ENCODE results near the gene LRRC3. TPM values are rescaled to one million over a fixed set of nuclear protein-coding genes. Genes with fewer than 3 reads are reported as not detected.
"Not testable (repeated sequence)": the region's sequence is repeated elsewhere in the genome, so short reads cannot be mapped to it uniquely, and the experiment has no call there.

LRRC3 gene
- total RNA-seq, 1 donor from 2014 or later, result 4.0 TPM

GRCh38 chr21:44413566-44414290 lies 41.6 kb upstream of the LRRC3 start:
- no peak for ATAC-seq
- intact Hi-C loops (cut with DNase I), result no loop called here

DNA sequence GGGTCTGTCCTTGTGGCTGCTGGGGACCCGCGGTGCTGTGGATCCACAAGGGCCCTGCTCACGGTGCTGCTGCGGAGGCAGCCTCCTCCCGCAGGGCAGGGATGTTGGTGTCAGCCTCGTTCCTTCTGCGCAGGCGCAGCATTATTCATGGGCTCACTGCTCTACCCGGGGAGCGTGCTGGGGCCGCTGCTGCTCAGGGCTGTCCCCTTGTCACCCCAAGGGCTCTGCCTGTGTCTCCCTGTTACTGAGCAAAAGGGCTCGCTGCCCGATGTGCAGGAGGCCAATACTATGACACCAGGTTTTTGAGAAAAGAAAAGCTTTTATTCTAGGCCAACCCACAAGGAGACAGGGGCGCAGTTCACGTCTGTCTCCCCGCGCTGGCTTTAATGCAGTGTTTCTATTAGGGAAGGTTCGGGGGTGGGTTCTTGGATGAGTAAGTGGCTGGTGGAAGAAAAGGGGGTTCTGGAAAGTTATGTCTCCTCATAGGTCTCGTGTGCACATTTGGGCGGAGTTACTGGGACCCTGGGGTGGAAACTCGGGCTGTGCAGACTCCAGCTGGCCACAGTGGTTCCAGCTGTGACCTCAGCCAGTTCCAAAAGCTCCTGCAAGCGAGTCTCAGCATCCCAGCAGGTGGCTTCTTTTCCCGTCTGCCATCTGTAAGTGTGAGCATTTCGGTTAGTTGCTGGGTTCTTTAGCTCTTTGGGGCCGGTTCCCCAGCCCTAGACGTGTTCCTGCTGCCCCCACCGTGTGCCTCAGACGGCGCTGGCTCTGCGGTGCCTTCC lies 40.8 kb upstream of the LRRC3 start:
- Histone ChIP-seq H3K27ac (no peak overlapping the region), H3K4me3 (no peak overlapping the region), H3K36me3 (no peaks in the 10 kb centered on the region), H3K27me3 (ENCODE audit: low read depth) (peaks cover 8% of the 10 kb centered on the region), H3K4me1 (no peaks in the 10 kb centered on the region), H3K9me3 (no peaks in the 10 kb centered on the region)
- ATAC-seq, result no peak
- intact Hi-C loops (cut with DNase I), result no loop called here
- no peak for DNase-seq
- TF ChIP-seq, protein P1, sequence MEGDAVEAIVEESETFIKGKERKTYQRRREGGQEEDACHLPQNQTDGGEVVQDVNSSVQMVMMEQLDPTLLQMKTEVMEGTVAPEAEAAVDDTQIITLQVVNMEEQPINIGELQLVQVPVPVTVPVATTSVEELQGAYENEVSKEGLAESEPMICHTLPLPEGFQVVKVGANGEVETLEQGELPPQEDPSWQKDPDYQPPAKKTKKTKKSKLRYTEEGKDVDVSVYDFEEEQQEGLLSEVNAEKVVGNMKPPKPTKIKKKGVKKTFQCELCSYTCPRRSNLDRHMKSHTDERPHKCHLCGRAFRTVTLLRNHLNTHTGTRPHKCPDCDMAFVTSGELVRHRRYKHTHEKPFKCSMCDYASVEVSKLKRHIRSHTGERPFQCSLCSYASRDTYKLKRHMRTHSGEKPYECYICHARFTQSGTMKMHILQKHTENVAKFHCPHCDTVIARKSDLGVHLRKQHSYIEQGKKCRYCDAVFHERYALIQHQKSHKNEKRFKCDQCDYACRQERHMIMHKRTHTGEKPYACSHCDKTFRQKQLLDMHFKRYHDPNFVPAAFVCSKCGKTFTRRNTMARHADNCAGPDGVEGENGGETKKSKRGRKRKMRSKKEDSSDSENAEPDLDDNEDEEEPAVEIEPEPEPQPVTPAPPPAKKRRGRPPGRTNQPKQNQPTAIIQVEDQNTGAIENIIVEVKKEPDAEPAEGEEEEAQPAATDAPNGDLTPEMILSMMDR (IDR thresholded peaks at IDR 0.05), result no peak

More at GRCh38 chr21:44413566-44414290, 41.6 kb upstream of the LRRC3 start:
- H3K4me3 ChIP-seq, result no peak overlapping the region
- H3K9me3 ChIP-seq, result no peaks in the 10 kb centered on the region
- H3K4me1 ChIP-seq, result no peaks in the 10 kb centered on the region
- TF ChIP-seq, protein P1 (IDR thresholded peaks at IDR 0.05), result no peak
- H3K27me3 ChIP-seq (ENCODE audit: low read depth), result peaks cover 8% of the 10 kb centered on the region
- H3K27ac ChIP-seq, result no peak overlapping the region
- DNase-seq, result no peak
- H3K36me3 ChIP-seq, result no peaks in the 10 kb centered on the region

- intact Hi-C loops (cut with DNase I), result no loop called here
- ATAC-seq (no peak), DNase-seq (no peak)
- H3K36me3 ChIP-seq, result no peaks in the 10 kb centered on the region
- H3K27me3 ChIP-seq (ENCODE audit: low read depth), result peaks cover 8% of the 10 kb centered on the region
- H3K9me3 ChIP-seq, result no peaks in the 10 kb centered on the region
- no peak overlapping the region for H3K4me3 ChIP-seq
- no peaks in the 10 kb centered on the region for H3K4me1 ChIP-seq
- TF ChIP-seq, protein P1 (IDR thresholded peaks at IDR 0.05), result no peak
- no peak overlapping the region for H3K27ac ChIP-seq
These were observed 40.0 kb upstream of the LRRC3 start for GRCh38 chr21:44415073-44416025.

DNA sequence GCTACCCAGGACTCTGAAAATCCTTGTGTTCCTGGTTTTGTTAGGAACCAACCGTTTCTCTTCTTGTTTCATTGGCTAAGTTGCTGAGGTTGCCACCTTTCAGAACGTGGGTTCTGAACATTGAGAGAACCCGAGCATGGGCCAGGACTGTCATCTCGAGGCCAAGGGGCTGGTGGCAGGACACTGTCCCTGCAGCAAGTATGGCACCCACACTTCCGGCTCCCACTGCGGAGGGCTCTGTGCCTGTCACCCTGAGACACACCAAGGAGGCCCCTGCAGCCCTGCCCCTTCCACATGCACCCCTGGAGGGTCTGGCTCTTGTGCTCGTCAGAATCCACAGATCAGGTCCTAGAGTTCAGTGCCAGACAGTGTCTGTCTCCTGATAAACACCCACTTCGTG lies 39.1 kb upstream of the LRRC3 start:
- no peak for DNase-seq
- intact Hi-C loops (cut with DNase I), result no loop called here
- no peak for ATAC-seq
- H3K4me3 ChIP-seq, result no peak overlapping the region
- no peak overlapping the region for H3K27ac ChIP-seq
- no peaks in the 10 kb centered on the region for H3K9me3 ChIP-seq
- TF ChIP-seq, protein P1 (IDR thresholded peaks at IDR 0.05), result no peak
- no peaks in the 10 kb centered on the region for H3K4me1 ChIP-seq
- peaks cover 8% of the 10 kb centered on the region for H3K27me3 ChIP-seq (ENCODE audit: low read depth)
- no peaks in the 10 kb centered on the region for H3K36me3 ChIP-seq

- H3K4me3 ChIP-seq; H3K27me3 ChIP-seq (ENCODE audit: low read depth); intact Hi-C loops (cut with DNase I); H3K27ac ChIP-seq; DNase-seq; H3K4me1 ChIP-seq; H3K36me3 ChIP-seq; H3K9me3 ChIP-seq; ATAC-seq: not testable (repeated sequence)
These were observed 37.6 kb upstream of the LRRC3 start for GRCh38 chr21:44417621-44418107.
